HFFc6 (cell line): ENCODE data around the gene MAB21L4. TPM values are rescaled to one million over a fixed set of nuclear protein-coding genes. Genes with fewer than 3 reads are reported as not detected.

ENCODE experiments used
- DNase-seq: peaks from one replicate; pipeline ENCODE4 v3.0.0-alpha.2; 2018
- H3K27ac Mint-ChIP-seq: 2 replicates; pipeline ENCODE4 v1.8.0; 2020; ENCODE audit warnings: mild to moderate bottlenecking, mixed read lengths
- H3K27me3 Mint-ChIP-seq: 2 replicates; pipeline ENCODE4 v1.8.0; 2021; ENCODE audit warnings: mild to moderate bottlenecking, moderate library complexity, mixed read lengths; ENCODE audit not compliant: insufficient read depth
- H3K36me3 Mint-ChIP-seq: 2 replicates; pipeline ENCODE4 v1.8.0; 2021; ENCODE audit warnings: low read depth, mixed read lengths
- H3K4me1 Mint-ChIP-seq: 2 replicates; pipeline ENCODE4 v1.8.0; 2020; ENCODE audit warnings: low read depth, mixed read lengths
- H3K4me3 Mint-ChIP-seq: 2 replicates; pipeline ENCODE4 v1.8.0; 2020; ENCODE audit warnings: mild to moderate bottlenecking, moderate library complexity, mixed read lengths
- H3K9me3 Mint-ChIP-seq: 2 replicates; pipeline ENCODE4 v1.8.0; 2020; ENCODE audit warnings: mild to moderate bottlenecking, mixed read lengths
- total RNA-seq, 6 experiments: library from RNA; stranded (reverse); fragmentation: NEBNext Ultra II Directional; extraction: Animal tissue kit (Norgen Biotek cat#: 25700); gene quantifications; 2 replicates in 1 of 6; 3 replicates in 5 of 6; pipeline ENCODE4 v1.2.3, GENCODE V29; 2021
- TF ChIP-seq, protein P1 (sequence below): fragments of 200-600 bp; sonication (generic); IDR thresholded peaks from 2 replicates; pipeline ENCODE4 v1.5.0; 2021; ENCODE audit warnings: antibody characterized with exemption, mild to moderate bottlenecking

The MAB21L4 gene
- total RNA-seq, 6 experiments from 2014 or later: not detected

DNA sequence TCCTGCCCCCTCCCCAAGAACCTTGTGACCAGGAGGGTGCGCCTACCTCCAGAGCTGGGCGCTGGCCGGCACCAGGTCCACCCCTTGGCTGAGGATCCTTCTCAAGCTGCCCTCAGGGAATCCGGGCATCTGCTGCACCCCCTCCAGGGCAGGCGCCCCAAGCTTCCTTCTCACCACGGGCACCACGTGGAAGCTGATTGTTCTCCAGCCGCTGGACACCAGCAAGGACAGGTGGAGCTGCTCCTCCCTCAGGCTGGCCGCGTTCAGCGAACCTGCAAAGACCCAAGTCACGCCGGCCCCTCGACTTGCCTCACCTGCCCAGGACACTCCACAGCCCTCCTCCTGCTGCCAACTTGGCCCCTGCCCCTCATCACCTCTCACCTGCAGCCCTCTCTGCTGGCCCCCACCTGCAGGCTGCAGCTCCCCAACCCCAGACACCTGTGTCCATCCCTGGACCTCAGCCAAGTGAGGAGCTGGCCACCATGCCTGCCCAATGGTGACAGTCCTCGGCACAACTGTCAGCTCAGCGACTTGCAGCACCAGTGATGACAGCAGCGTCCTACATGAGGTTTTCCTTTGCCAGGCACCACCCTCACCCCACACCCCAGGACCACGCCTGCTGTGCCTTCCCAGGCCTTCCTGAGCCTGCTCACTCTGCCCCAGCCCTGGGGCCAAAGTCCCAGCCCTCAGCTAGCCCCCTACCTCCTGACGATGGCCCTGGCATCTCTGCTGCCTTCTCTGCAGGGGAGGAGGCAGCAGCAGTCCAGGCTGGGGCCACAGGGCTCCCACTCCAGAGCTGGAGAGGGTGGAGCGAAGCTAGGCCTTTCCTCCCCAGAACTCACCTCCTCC is 4.2 kb downstream of the MAB21L4 start:
- H3K36me3 Mint-ChIP-seq: no peaks in the 10 kb centered on the region
- H3K27ac Mint-ChIP-seq: no peak overlapping the region
- peaks cover 11% of the 10 kb centered on the region for H3K27me3 Mint-ChIP-seq
- TF ChIP-seq, protein P1, sequence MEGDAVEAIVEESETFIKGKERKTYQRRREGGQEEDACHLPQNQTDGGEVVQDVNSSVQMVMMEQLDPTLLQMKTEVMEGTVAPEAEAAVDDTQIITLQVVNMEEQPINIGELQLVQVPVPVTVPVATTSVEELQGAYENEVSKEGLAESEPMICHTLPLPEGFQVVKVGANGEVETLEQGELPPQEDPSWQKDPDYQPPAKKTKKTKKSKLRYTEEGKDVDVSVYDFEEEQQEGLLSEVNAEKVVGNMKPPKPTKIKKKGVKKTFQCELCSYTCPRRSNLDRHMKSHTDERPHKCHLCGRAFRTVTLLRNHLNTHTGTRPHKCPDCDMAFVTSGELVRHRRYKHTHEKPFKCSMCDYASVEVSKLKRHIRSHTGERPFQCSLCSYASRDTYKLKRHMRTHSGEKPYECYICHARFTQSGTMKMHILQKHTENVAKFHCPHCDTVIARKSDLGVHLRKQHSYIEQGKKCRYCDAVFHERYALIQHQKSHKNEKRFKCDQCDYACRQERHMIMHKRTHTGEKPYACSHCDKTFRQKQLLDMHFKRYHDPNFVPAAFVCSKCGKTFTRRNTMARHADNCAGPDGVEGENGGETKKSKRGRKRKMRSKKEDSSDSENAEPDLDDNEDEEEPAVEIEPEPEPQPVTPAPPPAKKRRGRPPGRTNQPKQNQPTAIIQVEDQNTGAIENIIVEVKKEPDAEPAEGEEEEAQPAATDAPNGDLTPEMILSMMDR: no peak
- no peak overlapping the region for H3K4me3 Mint-ChIP-seq
- DNase-seq: no peak
- no peaks in the 10 kb centered on the region for H3K4me1 Mint-ChIP-seq
- H3K9me3 Mint-ChIP-seq: no peaks in the 10 kb centered on the region

DNA sequence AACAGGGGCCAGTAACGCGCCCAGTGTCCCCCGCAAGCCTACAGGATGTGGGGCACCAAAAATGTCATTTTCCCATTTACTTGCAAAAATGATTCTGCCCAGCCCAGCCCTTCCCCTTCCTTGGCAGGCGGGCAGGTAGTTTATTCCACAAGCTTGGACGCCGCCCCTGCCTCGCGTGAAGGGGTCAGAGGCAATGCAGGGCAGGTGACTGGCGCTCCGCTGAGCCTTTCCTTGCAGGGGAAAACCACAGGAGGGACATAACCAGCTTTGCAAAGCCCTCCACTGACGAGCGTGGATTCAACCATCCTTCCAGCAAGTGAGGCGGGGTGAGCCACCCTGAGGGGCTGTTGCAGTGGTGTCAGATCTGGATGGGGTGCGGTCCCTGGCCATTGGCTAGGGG is 5.3 kb downstream of the MAB21L4 start:
- H3K4me1 Mint-ChIP-seq: no peaks in the 10 kb centered on the region
- H3K27ac Mint-ChIP-seq: no peak overlapping the region
- TF ChIP-seq, protein P1: no peak
- H3K9me3 Mint-ChIP-seq: no peaks in the 10 kb centered on the region
- H3K27me3 Mint-ChIP-seq: peaks cover 12% of the 10 kb centered on the region
- H3K4me3 Mint-ChIP-seq: no peak overlapping the region
- no peaks in the 10 kb centered on the region for H3K36me3 Mint-ChIP-seq
- DNase-seq: no peak

DNA sequence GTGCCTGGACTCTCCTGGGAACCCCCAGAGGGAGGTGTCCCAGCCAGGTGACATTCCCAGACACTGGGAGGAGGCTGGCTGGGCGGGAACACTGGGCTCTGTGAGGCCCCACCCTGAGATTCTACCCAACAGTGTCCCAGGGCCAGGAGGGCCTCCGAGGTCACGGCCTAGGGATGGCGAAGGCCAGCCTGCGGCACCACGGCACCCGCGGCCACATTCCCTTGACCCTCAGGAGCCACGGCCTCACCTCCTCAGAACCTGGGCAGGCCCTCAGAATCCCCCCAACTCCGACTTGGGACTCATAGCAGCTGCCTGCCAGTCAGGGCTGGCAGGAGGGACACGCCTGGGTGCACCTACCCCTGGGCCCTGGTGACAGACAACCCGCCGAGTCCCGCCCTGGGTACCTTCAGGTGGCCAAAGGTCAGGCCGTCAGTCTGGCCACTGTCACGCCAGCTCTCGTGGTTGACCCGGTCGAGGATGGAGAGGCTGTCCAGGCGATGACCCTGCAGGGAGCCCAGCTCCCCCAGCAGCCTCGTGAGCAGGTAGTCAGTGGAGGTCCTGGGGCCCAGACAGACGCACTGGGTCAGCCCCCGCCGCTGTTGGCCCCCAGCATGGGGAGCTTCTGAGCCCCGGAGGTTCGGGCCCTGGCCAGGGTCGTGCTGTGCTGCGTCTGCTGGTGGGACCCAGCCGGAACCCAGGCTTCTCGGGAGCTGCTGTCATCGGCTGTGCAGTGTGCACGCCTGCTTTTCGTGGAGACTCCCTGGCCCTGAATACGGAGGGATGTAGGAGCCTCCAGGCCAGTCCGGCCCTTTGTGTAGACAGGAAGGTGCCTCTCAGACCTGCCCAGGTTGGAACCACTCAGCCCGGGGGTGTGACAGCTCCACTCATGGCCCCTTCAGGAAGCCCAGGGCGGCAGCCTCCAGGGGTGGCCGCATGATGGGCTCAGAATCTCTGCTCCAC is 6.1 kb downstream of the MAB21L4 start:
- peaks cover 10% of the 10 kb centered on the region for H3K27me3 Mint-ChIP-seq
- TF ChIP-seq, protein P1: no peak
- DNase-seq: no peak
- no peak overlapping the region for H3K4me3 Mint-ChIP-seq
- no peaks in the 10 kb centered on the region for H3K4me1 Mint-ChIP-seq
- no peaks in the 10 kb centered on the region for H3K9me3 Mint-ChIP-seq
- H3K27ac Mint-ChIP-seq: no peak overlapping the region
- H3K36me3 Mint-ChIP-seq: no peaks in the 10 kb centered on the region

DNA sequence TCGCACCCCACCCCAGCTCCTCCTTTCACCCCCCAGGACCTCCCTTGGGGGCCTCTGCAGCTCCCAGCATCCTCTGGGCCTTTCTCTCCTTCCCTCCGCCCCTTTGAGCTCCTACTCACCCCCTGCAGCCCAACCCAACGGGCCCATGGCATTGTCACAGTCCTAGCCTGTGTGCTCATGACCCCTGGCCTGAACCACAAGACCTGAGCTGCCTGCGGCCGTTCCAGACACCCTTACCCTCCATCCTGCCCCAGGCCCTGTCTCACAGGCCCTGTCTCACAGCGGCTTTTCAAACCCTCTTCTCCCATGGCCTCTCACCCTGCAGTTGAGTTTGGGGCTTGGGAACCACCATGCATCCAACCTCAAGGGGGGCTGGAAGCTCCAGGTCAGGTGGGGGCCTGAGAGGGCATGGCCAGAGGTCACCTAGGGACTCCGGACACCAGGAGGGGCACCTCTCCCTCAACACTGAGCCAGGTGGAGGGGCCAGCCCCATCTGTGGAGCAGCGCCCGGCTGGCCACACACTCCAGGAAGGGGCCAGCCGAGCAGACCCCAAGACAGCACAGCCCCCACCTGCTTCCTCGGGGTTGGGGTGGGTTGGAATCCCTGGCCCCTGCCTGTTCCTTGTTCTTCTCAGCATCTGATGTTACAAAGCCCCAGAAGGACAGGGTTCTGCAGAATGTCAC is 6.9 kb downstream of the MAB21L4 start:
- TF ChIP-seq, protein P1: no peak
- H3K27me3 Mint-ChIP-seq: peaks cover 10% of the 10 kb centered on the region
- no peak for DNase-seq
- H3K9me3 Mint-ChIP-seq: no peaks in the 10 kb centered on the region
- H3K36me3 Mint-ChIP-seq: no peaks in the 10 kb centered on the region
- no peaks in the 10 kb centered on the region for H3K4me1 Mint-ChIP-seq
- no peak overlapping the region for H3K4me3 Mint-ChIP-seq
- no peak overlapping the region for H3K27ac Mint-ChIP-seq

DNA sequence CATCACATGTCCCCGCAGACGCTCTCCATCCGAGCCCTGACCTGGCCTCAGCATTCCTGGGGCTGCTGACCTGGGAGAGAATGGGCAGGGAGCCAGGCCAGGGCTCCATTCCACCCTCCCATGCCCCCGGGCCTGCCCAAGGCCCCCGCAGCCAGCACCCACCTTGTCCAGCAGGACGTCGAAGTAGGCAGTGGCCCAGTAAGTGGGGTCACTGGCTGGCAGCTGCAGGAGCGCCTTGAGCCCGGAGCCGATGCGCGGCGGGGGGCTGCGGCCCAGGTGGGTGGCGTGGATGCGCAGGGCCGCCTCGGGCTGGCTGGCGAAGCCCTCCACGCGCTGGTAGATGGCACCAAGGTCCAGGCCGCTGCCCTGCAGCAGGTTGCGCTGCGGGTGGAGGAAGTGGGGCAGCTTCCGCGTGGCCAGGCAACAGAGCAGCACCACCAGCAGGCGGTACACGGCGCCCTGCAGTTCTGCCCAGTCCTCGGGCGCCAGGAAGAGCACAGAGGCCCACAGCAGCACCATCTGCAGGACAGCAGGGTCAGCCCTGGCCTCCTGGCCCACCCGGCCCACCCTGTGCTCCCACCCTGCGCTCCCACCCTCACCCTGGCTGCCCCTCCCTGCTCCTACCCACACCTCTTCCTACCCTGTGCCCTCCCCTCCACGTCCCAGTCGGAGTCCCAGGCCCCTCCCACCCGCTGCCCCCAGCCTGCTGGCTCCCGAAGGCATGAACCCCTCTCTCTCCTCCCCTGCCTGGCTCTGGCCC is 7.6 kb downstream of the MAB21L4 start:
- TF ChIP-seq, protein P1: no peak; the same call in 1 of the 2 replicates
- peaks cover 10% of the 10 kb centered on the region for H3K27me3 Mint-ChIP-seq
- H3K4me3 Mint-ChIP-seq: no peak overlapping the region
- H3K4me1 Mint-ChIP-seq: no peaks in the 10 kb centered on the region
- no peak for DNase-seq
- H3K9me3 Mint-ChIP-seq: no peaks in the 10 kb centered on the region
- no peaks in the 10 kb centered on the region for H3K36me3 Mint-ChIP-seq
- H3K27ac Mint-ChIP-seq: no peak overlapping the region
